HUES64 (cell line): Measurements from ENCODE around the gene ABI3BP.

Experiments used
- H3K27ac ChIP-seq: 2 replicates; pipeline ENCODE4 v1.7.0; 2013; ENCODE audit warnings: low read depth, low read length, inconsistent platforms
- H3K27me3 ChIP-seq: 2 replicates; pipeline ENCODE4 v1.6.1; 2013; ENCODE audit warnings: mild to moderate bottlenecking, low read length; ENCODE audit not compliant: insufficient read depth
- H3K36me3 ChIP-seq: 2 replicates; pipeline ENCODE4 v1.6.1; 2013; ENCODE audit warnings: mild to moderate bottlenecking, low read length; ENCODE audit not compliant: insufficient read depth
- H3K4me1 ChIP-seq: 2 replicates; pipeline ENCODE4 v1.6.1; 2013; ENCODE audit warnings: mild to moderate bottlenecking, low read length, moderate library complexity; ENCODE audit not compliant: insufficient read depth
- H3K4me3 ChIP-seq: 2 replicates; pipeline ENCODE4 v1.5.1; 2013; ENCODE audit warnings: mild to moderate bottlenecking, low read length, moderate library complexity
- H3K9ac ChIP-seq: 2 replicates; pipeline ENCODE4 v1.6.1; 2013; ENCODE audit warnings: mild to moderate bottlenecking, low read depth, low read length
- H3K9me3 ChIP-seq: 2 replicates; pipeline ENCODE4 v1.6.1; 2013; ENCODE audit warnings: low read depth, low read length; ENCODE audit not compliant: insufficient read depth
- WGBS: fragments of 150-250, 120-280 bp; methylation state at CpG from one replicate; pipeline ENCODE4 v1.1.7; 2013; ENCODE audit warnings: missing lambda C conversion rate; 5-methylcytosine and 5-hydroxymethylcytosine counted together

ABI3BP gene

DNA sequence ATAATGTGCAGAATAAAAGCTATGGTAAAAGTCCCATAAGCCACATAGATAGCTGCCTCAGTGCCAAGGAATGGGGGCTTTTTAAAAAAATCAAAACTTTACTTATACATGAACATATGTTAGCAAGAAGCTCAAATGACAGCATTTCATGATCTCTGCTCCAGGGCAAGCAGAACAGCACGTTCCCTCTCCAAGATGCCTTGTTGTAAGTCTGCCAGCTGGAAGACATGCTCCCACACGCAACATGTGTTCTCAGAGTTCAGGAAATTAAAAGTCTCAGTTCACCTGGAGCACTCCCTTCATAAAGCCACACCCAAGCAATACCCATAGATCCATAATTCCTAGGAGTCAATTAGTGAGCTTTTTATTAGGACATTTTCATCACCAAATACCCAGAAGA, 52.2 kb downstream of the ABI3BP start:
- WGBS: 89% methylated on average over 2 of the region's 2 CpGs
- no peaks in the 10 kb centered on the region for H3K9me3 ChIP-seq
- no peaks in the 10 kb centered on the region for H3K36me3 ChIP-seq
- H3K9ac ChIP-seq: no peak overlapping the region
- peaks cover 7% of the 10 kb centered on the region for H3K4me1 ChIP-seq
- no peak overlapping the region for H3K4me3 ChIP-seq
- no peak overlapping the region for H3K27ac ChIP-seq
- H3K27me3 ChIP-seq: no peaks in the 10 kb centered on the region

- no peaks in the 10 kb centered on the region for H3K27me3 ChIP-seq
- H3K4me1 ChIP-seq: peaks cover 3% of the 10 kb centered on the region; the same call in 1 of the 2 replicates
- no peak overlapping the region for H3K9ac ChIP-seq
- no peaks in the 10 kb centered on the region for H3K9me3 ChIP-seq
- H3K27ac ChIP-seq: no peak overlapping the region
- H3K36me3 ChIP-seq: no peaks in the 10 kb centered on the region
- WGBS: 100% methylated on average over 1 of the region's 1 CpG
- H3K4me3 ChIP-seq: no peak overlapping the region
Observed at GRCh38 chr3:100936931-100937330, 56.3 kb downstream of the ABI3BP start.

DNA sequence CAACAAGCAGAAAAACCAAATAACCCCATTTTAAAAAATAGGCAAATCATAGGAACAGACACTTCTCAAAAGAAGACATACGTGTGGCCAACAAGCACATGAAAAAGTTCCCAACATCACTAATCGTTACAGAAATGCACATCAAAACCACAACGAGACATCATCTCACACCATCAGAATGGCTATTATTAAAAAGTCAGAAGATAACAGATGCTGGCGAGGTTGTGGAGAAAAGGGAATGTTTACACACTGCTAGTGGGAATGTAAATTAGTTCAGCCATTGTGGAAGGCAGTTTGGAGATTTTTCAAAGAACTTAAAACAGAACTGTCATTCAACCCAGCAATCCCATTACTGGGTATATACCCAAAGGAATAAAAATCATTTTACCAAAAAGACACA, 60.7 kb downstream of the ABI3BP start:
- no peak overlapping the region for H3K4me3 ChIP-seq
- no peak overlapping the region for H3K9ac ChIP-seq
- 90% methylated on average over 3 of the region's 4 CpGs for WGBS
- H3K36me3 ChIP-seq: no peaks in the 10 kb centered on the region
- no peak overlapping the region for H3K27ac ChIP-seq
- no peaks in the 10 kb centered on the region for H3K4me1 ChIP-seq
- no peaks in the 10 kb centered on the region for H3K27me3 ChIP-seq
- no peaks in the 10 kb centered on the region for H3K9me3 ChIP-seq

- Histone ChIP-seq H3K4me3 (no peak overlapping the region), H3K9me3 (no peaks in the 10 kb centered on the region), H3K27ac (no peak overlapping the region), H3K9ac (no peak overlapping the region), H3K27me3 (no peaks in the 10 kb centered on the region), H3K4me1 (no peaks in the 10 kb centered on the region), H3K36me3 (no peaks in the 10 kb centered on the region)
- 92% methylated on average over 6 of the region's 6 CpGs for WGBS
Observed at GRCh38 chr3:100928638-100929428, 64.4 kb downstream of the ABI3BP start.

- H3K4me1 ChIP-seq: no peaks in the 10 kb centered on the region
- H3K27me3 ChIP-seq: no peaks in the 10 kb centered on the region
- H3K36me3 ChIP-seq: no peaks in the 10 kb centered on the region
- no peak overlapping the region for H3K9ac ChIP-seq
- no peak overlapping the region for H3K4me3 ChIP-seq
- no peaks in the 10 kb centered on the region for H3K9me3 ChIP-seq
- H3K27ac ChIP-seq: no peak overlapping the region
Observed at GRCh38 chr3:100927775-100928174, 65.4 kb downstream of the ABI3BP start.

GRCh38 chr3:100915706-100916495, 77.3 kb downstream of the ABI3BP start:
- H3K27me3 ChIP-seq: no peaks in the 10 kb centered on the region
- H3K4me1 ChIP-seq: peaks cover 8% of the 10 kb centered on the region; the same call in 1 of the 2 replicates
- no peaks in the 10 kb centered on the region for H3K9me3 ChIP-seq
- WGBS: 91% methylated on average over 10 of the region's 10 CpGs
- H3K36me3 ChIP-seq: no peaks in the 10 kb centered on the region
- no peak overlapping the region for H3K4me3 ChIP-seq
- no peak overlapping the region for H3K27ac ChIP-seq
- H3K9ac ChIP-seq: no peak overlapping the region

- Histone ChIP-seq H3K36me3 (no peaks in the 10 kb centered on the region), H3K9ac (no peak overlapping the region), H3K27ac (no peak overlapping the region), H3K4me3 (no peak overlapping the region), H3K9me3 (no peaks in the 10 kb centered on the region), H3K27me3 (no peaks in the 10 kb centered on the region), H3K4me1 (peaks cover 8% of the 10 kb centered on the region; the same call in 1 of the 2 replicates)
- 94% methylated on average over 4 of the region's 5 CpGs for WGBS
Observed at GRCh38 chr3:100913870-100914648, 79.2 kb downstream of the ABI3BP start.

DNA sequence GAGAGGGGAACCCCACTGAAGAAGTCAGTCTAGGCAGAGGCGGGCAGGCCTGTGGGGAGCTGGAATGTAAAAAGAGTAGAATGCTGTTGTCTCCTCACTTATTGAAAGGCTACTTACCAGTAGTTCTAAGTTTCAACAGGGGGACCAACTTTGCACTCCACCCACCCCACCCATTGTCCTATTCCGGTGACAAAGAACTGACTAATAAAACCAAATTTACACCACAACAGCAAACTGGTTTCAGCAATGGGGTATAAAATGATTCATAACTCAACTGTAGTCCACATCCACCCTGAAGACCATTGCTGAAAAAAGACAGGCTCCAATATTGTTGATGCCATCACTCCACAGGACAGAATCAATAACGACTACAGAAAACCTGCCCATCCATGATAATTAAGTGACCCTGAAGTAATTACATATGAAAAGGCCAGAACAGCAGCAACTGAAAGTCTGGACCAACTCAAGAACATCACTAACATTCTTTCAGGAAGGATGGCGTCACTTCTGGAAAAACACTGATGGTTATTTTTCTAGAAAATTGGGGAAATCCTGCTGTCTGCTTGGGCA, 80.2 kb downstream of the ABI3BP start:
- no peaks in the 10 kb centered on the region for H3K9me3 ChIP-seq
- WGBS: 74% methylated on average over 4 of the region's 4 CpGs
- H3K27me3 ChIP-seq: no peaks in the 10 kb centered on the region
- H3K4me1 ChIP-seq: peaks cover 8% of the 10 kb centered on the region; the same call in 1 of the 2 replicates
- H3K36me3 ChIP-seq: no peaks in the 10 kb centered on the region
- H3K27ac ChIP-seq: no peak overlapping the region
- H3K9ac ChIP-seq: no peak overlapping the region
- H3K4me3 ChIP-seq: no peak overlapping the region

- Histone ChIP-seq H3K27ac (no peak overlapping the region), H3K9ac (no peak overlapping the region), H3K4me3 (no peak overlapping the region), H3K27me3 (no peaks in the 10 kb centered on the region), H3K36me3 (no peaks in the 10 kb centered on the region), H3K4me1 (peaks cover 8% of the 10 kb centered on the region; the same call in 1 of the 2 replicates), H3K9me3 (no peaks in the 10 kb centered on the region)
- 88% methylated on average over 6 of the region's 6 CpGs for WGBS
Observed at GRCh38 chr3:100912571-100912970, 80.7 kb downstream of the ABI3BP start.

GRCh38 chr3:100911956-100912355, 81.3 kb downstream of the ABI3BP start:
- H3K9ac ChIP-seq: no peak overlapping the region
- peaks cover 8% of the 10 kb centered on the region; the same call in 1 of the 2 replicates for H3K4me1 ChIP-seq
- no peaks in the 10 kb centered on the region for H3K36me3 ChIP-seq
- 90% methylated on average over 4 of the region's 6 CpGs for WGBS
- no peaks in the 10 kb centered on the region for H3K27me3 ChIP-seq
- H3K4me3 ChIP-seq: no peak overlapping the region
- H3K9me3 ChIP-seq: no peaks in the 10 kb centered on the region
- H3K27ac ChIP-seq: no peak overlapping the region
